SU-DHL-6 (cell line): Measurements from ENCODE around the gene EYS.

Experiments
- H2AFZ ChIP-seq: fragments of 200-600 bp; sonication (generic); 2 replicates; pipeline ENCODE4 v1.6.1; 2014; ENCODE audit warnings: low read depth, mild to moderate bottlenecking, moderate library complexity, mixed read lengths, antibody characterized with exemption, low read length; ENCODE audit not compliant: severe bottlenecking
- H3F3A ChIP-seq: fragments of 200-600 bp; shearing (Covaris generic); 2 replicates; pipeline ENCODE4 v1.6.0; 2016; ENCODE audit warnings: antibody characterized with exemption, mild to moderate bottlenecking; ENCODE audit not compliant: insufficient read depth
- H3K27ac ChIP-seq: fragments of 200-600 bp; sonication (generic); 2 replicates; pipeline ENCODE4 v1.5.1; 2016; ENCODE audit warnings: low read depth, mild to moderate bottlenecking, low read length, moderate library complexity, mixed read lengths
- H3K27me3 ChIP-seq: fragments of 200-600 bp; sonication (generic), shearing (Covaris generic); 2 replicates; pipeline ENCODE4 v1.6.0; 2014; ENCODE audit warnings: mild to moderate bottlenecking, low read length
- H3K36me3 ChIP-seq: fragments of 200-600 bp; sonication (generic); 2 replicates; pipeline ENCODE4 v1.6.1; 2014; ENCODE audit warnings: mild to moderate bottlenecking, low read length, mixed read lengths
- H3K4me2 ChIP-seq: fragments of 300-600, 200-600 bp; shearing (Covaris generic), sonication (generic); 2 replicates; pipeline ENCODE4 v1.6.0; 2014; ENCODE audit warnings: low read length, low read depth, mild to moderate bottlenecking; ENCODE audit not compliant: poor library complexity, severe bottlenecking
- H3K4me3 ChIP-seq: fragments of 200-600 bp; sonication (generic); 2 replicates; pipeline ENCODE4 v1.5.1; 2014; ENCODE audit warnings: antibody characterized with exemption, low read length, mild to moderate bottlenecking, mixed read lengths; ENCODE audit not compliant: insufficient read depth, poor library complexity, severe bottlenecking
- H3K79me2 ChIP-seq: fragments of 200-600 bp; sonication (generic); 2 replicates; pipeline ENCODE4 v1.6.1; 2014; ENCODE audit warnings: mild to moderate bottlenecking, low read length, moderate library complexity; ENCODE audit not compliant: insufficient read depth
- H3K9ac ChIP-seq: fragments of 200-600 bp; sonication (generic); 2 replicates; pipeline ENCODE4 v1.7.0; 2014; ENCODE audit warnings: mild to moderate bottlenecking, low read length
- H3K9me2 ChIP-seq: fragments of 200-600 bp; sonication (generic); replicated peaks from 2 replicates; pipeline ENCODE4 v1.6.1; 2014; ENCODE audit warnings: low read length; ENCODE audit not compliant: insufficient read depth
- H3K9me3 ChIP-seq: fragments of 200-600 bp; sonication (generic); 2 replicates; pipeline ENCODE4 v1.6.1; 2014; ENCODE audit warnings: low read length, mixed read lengths; ENCODE audit not compliant: insufficient read depth
- H4K20me1 ChIP-seq: fragments of 200-600 bp; sonication (generic); 2 replicates; pipeline ENCODE4 v1.6.1; 2014; ENCODE audit warnings: low read depth, mild to moderate bottlenecking, antibody characterized with exemption, low read length, moderate library complexity, mixed read lengths
- CTCF ChIP-seq: fragments of 200-600 bp; sonication (generic); IDR thresholded peaks from one replicate; pipeline ENCODE4 v1.5.1; 2017; ENCODE audit warnings: antibody characterized with exemption, mild to moderate bottlenecking, low read length, moderate library complexity; ENCODE audit not compliant: insufficient read depth, poor library complexity, severe bottlenecking
- EZH2phosphoT487 ChIP-seq: fragments of 200-600 bp; sonication (generic), shearing (Covaris generic); conservative IDR thresholded peaks from 2 replicates; pipeline ENCODE4 v1.6.1; 2018; ENCODE audit warnings: mild to moderate bottlenecking, antibody characterized with exemption, low read length, moderate library complexity, mixed read lengths

EYS gene

GRCh38 chr6:65707126-65707826, at the start of gene EYS:
Gene EYS (minus strand): TSS chr6:65707226. CDS start chr6:65495410, 211,816 bp downstream.
- Histone ChIP-seq H3K9ac (no peak within 1 kb of the TSS), H3F3A (no peaks in the 10 kb centered on the region), H3K27me3 (no peaks in the 10 kb centered on the region), H3K4me2 (no peak within 1 kb of the TSS), H3K4me3 (no peak within 1 kb of the TSS), H3K9me3 (no peaks in the 10 kb centered on the region), H4K20me1 (no peaks in the 10 kb centered on the region), H3K9me2 (no peaks in the 10 kb centered on the region), H3K27ac (no peak within 1 kb of the TSS), H2AFZ (no peak within 1 kb of the TSS), H3K79me2 (no peaks in the 10 kb centered on the region), H3K36me3 (no peaks in the 10 kb centered on the region)
- no peak for TF ChIP-seq CTCF
- TF ChIP-seq EZH2phosphoT487 = no peak

GRCh38 chr6:65746302-65746701, 39.3 kb upstream of the EYS start:
- no peak for TF ChIP-seq CTCF
- TF ChIP-seq EZH2phosphoT487 = no peak
- Histone ChIP-seq H3F3A (no peaks in the 10 kb centered on the region), H4K20me1 (no peaks in the 10 kb centered on the region), H3K27ac (no peak overlapping the region), H2AFZ (no peak overlapping the region), H3K36me3 (no peaks in the 10 kb centered on the region), H3K4me3 (no peak overlapping the region), H3K27me3 (no peaks in the 10 kb centered on the region), H3K9ac (no peak overlapping the region), H3K9me2 (no peaks in the 10 kb centered on the region), H3K4me2 (no peak overlapping the region), H3K79me2 (no peaks in the 10 kb centered on the region), H3K9me3 (no peaks in the 10 kb centered on the region)

GRCh38 chr6:65745614-65746013, 38.6 kb upstream of the EYS start:
- H3K4me2 ChIP-seq = no peak overlapping the region
- no peaks in the 10 kb centered on the region for H3F3A ChIP-seq
- TF ChIP-seq EZH2phosphoT487 (no peak), CTCF (no peak)
- H3K9me3 ChIP-seq = no peaks in the 10 kb centered on the region
- H3K36me3 ChIP-seq = no peaks in the 10 kb centered on the region
- H3K4me3 ChIP-seq = no peak overlapping the region
- H3K27ac ChIP-seq = no peak overlapping the region
- no peak overlapping the region for H2AFZ ChIP-seq
- no peaks in the 10 kb centered on the region for H3K79me2 ChIP-seq
- no peaks in the 10 kb centered on the region for H3K9me2 ChIP-seq
- no peaks in the 10 kb centered on the region for H4K20me1 ChIP-seq
- H3K27me3 ChIP-seq = no peaks in the 10 kb centered on the region
- no peak overlapping the region for H3K9ac ChIP-seq
